ENCODE results near the gene OSBP2.
"Not testable (repeated sequence)": the region's sequence is repeated elsewhere in the genome, so short reads cannot be mapped to it uniquely, and the experiment has no call there.

OSBP2 gene

GRCh38 chr22:30767661-30768060 lies 73.0 kb downstream of the OSBP2 start:
- no peak for DNase-seq

DNA sequence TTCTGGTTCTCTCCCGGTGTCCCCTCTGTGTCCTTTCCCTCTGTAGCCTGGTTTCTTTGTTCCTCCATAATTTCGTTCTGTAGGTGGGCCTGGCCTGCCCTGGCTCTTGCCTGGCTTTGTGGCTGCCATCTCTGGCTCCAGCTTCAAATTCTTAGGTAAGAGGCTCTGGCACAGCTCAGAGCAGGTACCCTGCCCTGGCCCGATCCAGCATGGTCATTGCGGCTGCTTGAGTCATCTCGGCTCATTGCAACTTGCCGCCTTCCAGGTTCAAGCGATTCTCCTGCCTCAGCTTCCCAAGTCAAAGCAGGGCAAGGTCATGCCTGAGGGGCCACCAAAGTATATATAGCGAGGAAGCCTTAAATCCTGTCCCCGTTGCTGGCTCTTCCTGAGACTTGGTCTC lies 76.0 kb downstream of the OSBP2 start:
- DNase-seq: no peak

GRCh38 chr22:30773919-30774318 lies 79.2 kb downstream of the OSBP2 start:
- no peak for DNase-seq

GRCh38 chr22:30774566-30774965 lies 79.9 kb downstream of the OSBP2 start:
- DNase-seq: no peak

GRCh38 chr22:30776476-30776875 lies 81.8 kb downstream of the OSBP2 start:
- no peak for DNase-seq

- not testable (repeated sequence) for DNase-seq
Measured at GRCh38 chr22:30777146-30777545, 82.5 kb downstream of the OSBP2 start.

DNA sequence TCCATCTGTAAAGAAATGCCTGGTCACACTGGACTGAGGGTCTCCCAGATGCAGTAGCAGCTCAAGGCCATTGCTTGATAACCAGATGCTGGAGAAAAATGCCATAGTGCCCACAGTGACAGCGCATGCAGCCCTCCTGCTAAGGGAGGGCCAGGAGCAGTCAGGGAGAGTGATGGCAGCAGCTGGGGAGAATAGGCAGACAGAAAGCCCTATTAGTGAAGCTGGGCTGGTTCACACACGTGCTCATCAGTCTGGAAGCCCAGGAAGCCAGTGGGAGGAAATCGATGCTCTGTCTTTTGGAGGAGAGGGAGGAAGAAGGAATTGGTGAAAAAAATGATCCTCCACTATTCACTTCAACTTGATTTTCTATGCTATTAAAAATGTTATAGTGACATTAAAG lies 82.9 kb downstream of the OSBP2 start:
- DNase-seq: no peak

DNA sequence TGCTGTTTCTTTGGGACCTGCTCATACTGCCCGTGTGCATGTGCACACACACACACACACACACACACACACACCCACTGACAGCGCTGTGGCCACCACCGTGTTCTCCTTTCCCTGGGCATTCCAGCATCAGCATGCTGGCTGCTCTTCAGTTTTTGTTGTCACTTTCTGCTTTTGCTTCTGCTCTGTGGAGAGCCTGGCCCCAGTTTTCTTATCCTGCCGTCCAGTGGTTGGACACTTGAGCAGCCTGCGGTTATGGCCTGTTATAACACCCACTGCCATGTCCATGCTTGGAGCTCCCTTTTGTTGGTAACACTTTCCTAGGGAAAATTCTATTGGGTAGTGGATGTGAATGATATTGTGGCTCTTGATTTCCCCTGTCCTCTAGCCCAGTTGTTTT lies 83.6 kb downstream of the OSBP2 start:
- no peak for DNase-seq

- no peak for DNase-seq
Measured at GRCh38 chr22:30780026-30780425, 85.4 kb downstream of the OSBP2 start.

GRCh38 chr22:30781271-30781875 lies 86.7 kb downstream of the OSBP2 start:
- DNase-seq: no peak

DNA sequence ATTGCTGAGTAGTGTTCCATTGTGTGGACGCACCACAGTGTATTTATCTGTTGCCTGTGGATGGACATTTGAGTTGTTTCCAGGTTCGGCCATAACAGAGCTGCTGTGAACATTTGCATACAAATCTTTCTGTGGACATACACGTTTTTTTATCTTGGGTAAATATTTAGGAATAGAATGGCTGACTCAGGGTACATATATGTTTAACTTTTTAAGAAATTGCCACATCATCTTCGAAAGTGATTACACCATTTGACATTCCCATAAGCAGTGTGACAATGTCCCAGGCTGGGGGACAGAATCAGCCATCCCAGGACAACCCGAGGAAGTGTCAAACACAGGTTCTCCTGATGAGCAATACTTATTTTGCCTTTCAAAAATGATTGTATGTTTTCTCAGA lies 87.9 kb downstream of the OSBP2 start:
- DNase-seq: no peak

DNA sequence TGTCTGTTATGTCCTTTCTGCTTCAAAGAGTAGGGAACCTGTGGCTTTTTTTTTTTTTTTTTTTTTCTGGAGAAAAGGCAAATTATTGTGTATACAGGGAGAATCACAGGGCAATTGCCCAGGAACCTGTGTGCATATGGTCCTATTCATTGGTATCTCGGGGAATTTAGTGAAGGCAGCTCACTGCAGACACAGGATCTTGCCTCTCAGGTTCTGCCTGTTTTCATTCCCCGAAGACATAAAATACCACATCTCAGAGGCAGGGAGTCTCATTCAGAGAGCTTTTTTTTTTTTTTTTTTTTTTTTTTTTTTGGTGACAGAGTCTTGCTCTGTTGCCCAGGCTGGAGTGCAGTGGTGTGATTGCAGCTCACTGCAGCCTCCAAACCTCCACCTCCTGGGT lies 88.3 kb downstream of the OSBP2 start:
- no peak for DNase-seq

DNA sequence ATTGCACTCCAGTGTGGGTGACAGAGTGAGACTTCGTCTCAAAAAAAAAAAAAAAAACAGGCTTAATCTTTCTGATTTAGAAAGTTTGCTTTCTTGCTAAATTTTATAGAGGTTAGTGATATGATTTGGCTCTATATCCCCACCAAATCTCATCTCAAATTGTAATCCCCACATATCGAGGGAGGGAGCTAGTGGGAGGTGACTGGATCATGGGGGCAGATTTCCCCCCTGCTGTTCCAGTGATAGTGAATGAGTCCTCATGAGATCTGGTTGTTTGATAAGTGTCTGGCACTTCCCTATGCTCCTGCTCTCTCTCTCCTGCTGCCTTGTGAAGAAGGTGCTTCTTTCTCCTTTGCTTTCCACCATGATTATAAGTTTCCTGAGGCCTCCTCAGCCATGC lies 90.9 kb downstream of the OSBP2 start:
- no peak for DNase-seq

- DNase-seq: no peak
Measured at GRCh38 chr22:30790366-30790765, 95.7 kb downstream of the OSBP2 start.

DNA sequence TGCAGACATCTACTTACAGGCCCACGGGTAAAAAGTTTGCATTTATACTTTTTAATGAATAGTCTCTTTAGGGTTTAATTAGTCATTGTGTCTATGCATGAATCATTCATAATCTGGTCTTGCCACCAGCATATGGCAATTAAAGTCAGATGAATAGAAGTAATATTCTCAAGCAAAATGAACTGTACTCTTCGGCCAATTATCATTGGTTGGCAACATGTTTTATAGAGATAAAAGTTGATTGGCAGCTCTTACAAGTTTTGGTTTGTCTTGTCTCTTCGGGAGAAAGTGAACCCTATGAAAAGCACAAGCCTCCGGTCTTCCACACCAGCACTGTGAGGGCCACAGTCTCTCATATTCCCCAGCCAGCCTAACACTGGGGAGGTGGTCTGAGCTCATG lies 97.8 kb downstream of the OSBP2 start:
- DNase-seq: no peak

GRCh38 chr22:30795118-30795517 lies 100.4 kb downstream of the OSBP2 start:
- no peak for DNase-seq

GRCh38 chr22:30801695-30802094 lies 107.0 kb downstream of the OSBP2 start:
- DNase-seq: no peak

- DNase-seq: peak; percentile 22
Measured at GRCh38 chr22:30802202-30803166, 107.8 kb downstream of the OSBP2 start.

- DNase-seq: no peak
Measured at GRCh38 chr22:30803679-30804078, 109.0 kb downstream of the OSBP2 start.

DNA sequence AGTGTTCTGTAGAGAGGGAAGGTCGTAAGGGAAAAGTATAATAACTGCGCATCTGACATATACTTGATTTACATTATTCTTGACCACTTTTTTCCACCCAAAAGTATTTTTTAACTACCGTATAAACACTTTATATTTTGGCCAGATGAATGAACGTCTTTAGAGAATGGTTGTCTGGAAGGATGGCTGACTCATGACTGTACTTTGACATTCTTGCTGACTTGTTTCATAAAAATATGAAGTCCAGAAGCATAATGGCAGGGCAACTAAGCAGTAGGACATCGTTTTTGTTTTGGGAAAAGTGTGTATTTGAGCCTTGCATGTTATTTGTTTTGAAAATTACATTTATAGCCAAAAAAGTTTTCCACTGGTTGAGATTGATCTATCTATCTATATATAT lies 110.0 kb downstream of the OSBP2 start:
- DNase-seq: no peak

- no peak for DNase-seq
Measured at GRCh38 chr22:30806391-30806861, 111.8 kb downstream of the OSBP2 start.

DNA sequence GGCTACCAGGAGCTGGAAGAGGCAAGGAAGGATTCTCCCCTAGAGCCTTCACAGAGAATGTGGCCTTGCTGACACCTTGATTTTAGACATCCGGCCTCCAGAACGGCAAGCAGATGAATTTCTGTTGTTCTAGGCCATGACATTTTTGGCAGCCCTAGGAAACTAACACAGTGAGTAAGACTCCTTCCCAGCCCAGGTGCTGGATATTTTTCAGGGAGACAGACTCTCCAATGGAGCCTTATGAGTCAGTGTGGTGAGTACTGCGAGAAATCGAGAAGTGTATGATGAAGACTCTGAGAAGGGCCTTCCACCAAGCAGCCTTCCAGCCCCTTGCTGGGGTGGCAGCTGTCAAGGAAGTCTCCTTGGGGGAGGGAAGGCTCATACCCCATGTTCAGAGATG lies 114.4 kb downstream of the OSBP2 start:
- DNase-seq: no peak

DNA sequence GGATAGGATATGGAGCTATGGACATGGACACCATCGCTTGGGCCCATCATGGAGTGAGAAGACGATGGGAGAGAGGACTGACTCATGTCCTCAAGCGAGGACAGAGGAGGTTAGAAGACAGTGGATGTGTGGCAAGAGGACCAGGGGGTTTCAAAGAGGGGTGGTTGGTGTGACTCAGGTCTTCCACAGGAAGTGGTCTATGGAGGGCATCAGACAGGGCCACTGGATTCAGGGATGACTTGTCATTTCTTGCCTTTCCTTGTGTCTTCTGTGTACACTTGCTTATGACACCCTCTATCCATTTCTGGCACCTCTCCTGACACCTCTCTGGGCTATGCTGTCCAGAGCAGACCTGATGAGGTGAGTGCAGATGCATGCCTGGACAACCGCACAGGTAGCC lies 115.4 kb downstream of the OSBP2 start:
- DNase-seq: no peak

DNA sequence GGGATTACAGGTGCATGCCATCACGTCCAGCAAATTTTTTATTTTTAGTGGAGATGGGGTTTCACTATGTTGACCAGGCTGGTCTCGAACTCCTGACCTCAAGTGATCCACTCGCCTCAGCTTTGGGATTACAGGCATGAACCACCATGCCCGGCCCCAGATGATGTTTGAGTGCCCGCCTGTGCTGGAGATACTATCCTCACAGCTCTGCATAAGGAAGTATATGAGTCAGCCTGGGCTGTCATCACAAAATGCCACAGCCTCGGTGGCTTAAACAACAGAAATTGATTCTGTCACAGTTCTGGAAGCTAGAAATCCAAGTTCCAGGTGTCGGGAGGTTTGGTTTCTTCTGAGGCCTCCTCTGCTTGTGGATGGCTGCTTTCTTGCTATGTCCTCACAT lies 119.3 kb downstream of the OSBP2 start:
- no peak for DNase-seq
